HCT116 (cell line): Measurements from ENCODE around the gene DPYD. TPM values are rescaled to one million over a fixed set of nuclear protein-coding genes. Genes with fewer than 3 reads are reported as not detected.

Experiments
- ATAC-seq: fragments of 200-7000 bp; cut with Tn5 transposase; 2 replicates; pipeline ENCODE4 v1.9.1; 2020; ENCODE audit warnings: mild to moderate bottlenecking, moderate library complexity
- BruUV-seq: library from RNA; stranded (reverse); fragments of 400-500 nt; replicated peaks from 2 replicates; lab custom pipeline; 2021; lab: Mats Ljungman, UMichigan
- CTCF ChIA-PET: fragments of 300-600 bp; sonication (Branson Sonifier 250); formaldehyde crosslinking; loops from one replicate; lab custom pipeline; 2021; ENCODE audit warnings: antibody characterized with exemption; lab: Charles Lee
- POLR2A ChIA-PET: fragments of 300-600, 350-600 bp; sonication (Branson Sonifier 250); formaldehyde crosslinking; loops from one replicate; lab custom pipeline; 2021; ENCODE audit warnings: antibody characterized with exemption; lab: Charles Lee
- RAD21 ChIA-PET, 2 experiments: fragments of 300-600 bp; sonication (Branson Sonifier 250); formaldehyde crosslinking; loops; one replicate each; lab custom pipeline; 2023; ENCODE audit warnings: low total read pairs in 2 of 2; ENCODE audit not compliant: uncharacterized antibody in 2 of 2, unreplicated experiment in 2 of 2, low non-redundant PET in 1 of 2; lab: Charles Lee
- DNase-seq: peaks from one replicate; pipeline ENCODE4 v3.0.0-alpha.2; 2010; ENCODE audit warnings: low read depth, low spot score
- H2AFZ ChIP-seq: fragments of 200-600 bp; shearing (Covaris generic), sonication (generic); 2 replicates; pipeline ENCODE4 v1.6.1; 2017; ENCODE audit warnings: low read depth, mixed run types, mixed read lengths, antibody characterized with exemption, low read length; ENCODE audit not compliant: poor library complexity, severe bottlenecking
- H3K27ac ChIP-seq: 2 replicates; pipeline ENCODE4 v1.5.1; 2012; ENCODE audit warnings: low read depth, low read length
- H3K27me3 ChIP-seq: fragments of 200-600 bp; sonication (generic); 2 replicates; pipeline ENCODE4 v1.6.1; 2016; ENCODE audit warnings: mixed run types, low read length, mixed read lengths; ENCODE audit not compliant: insufficient read depth
- H3K36me3 ChIP-seq, 2 experiments: fragments of 200-500 bp in 1 of 2; fragments of 200-600 bp in 1 of 2; sonication (Bioruptor generic) in 1 of 2; sonication (generic) in 1 of 2; 2 replicates each; pipeline versions ENCODE4 v1.5.1 to v1.6.1; 2014 to 2016; ENCODE audit warnings: low read length in 2 of 2, inconsistent platforms in 1 of 2, mixed read lengths in 1 of 2, mixed run types in 1 of 2; ENCODE audit not compliant: insufficient read depth in 2 of 2, control insufficient read depth in 1 of 2
- H3K4me1 ChIP-seq, 2 experiments: fragments of 200-600 bp in 1 of 2; sonication (generic) in 1 of 2; 2 replicates each; pipeline versions ENCODE4 v1.5.1 to v1.6.1; 2012 to 2017; ENCODE audit warnings: low read length in 2 of 2, inconsistent platforms in 1 of 2, mild to moderate bottlenecking in 1 of 2, mixed read lengths in 1 of 2, mixed run types in 1 of 2, moderate library complexity in 1 of 2; ENCODE audit not compliant: insufficient read depth in 2 of 2, control insufficient read depth in 1 of 2
- H3K4me2 ChIP-seq: fragments of 200-600 bp; sonication (generic); 2 replicates; pipeline ENCODE4 v1.6.1; 2017; ENCODE audit warnings: mixed run types, low read length, mixed read lengths
- H3K4me3 ChIP-seq, 2 experiments: fragments of 200-600 bp in 1 of 2; sonication (generic) in 1 of 2; replicated peaks in 1 of 2; 2 replicates each; pipeline ENCODE4 v1.5.1; 2011 to 2016; ENCODE audit warnings: low read length in 2 of 2, control low read depth in 1 of 2, low read depth in 1 of 2, mild to moderate bottlenecking in 1 of 2, mixed read lengths in 1 of 2, mixed run types in 1 of 2
- H3K79me2 ChIP-seq: fragments of 200-600 bp; sonication (generic); 2 replicates; pipeline ENCODE4 v1.6.1; 2017; ENCODE audit warnings: mild to moderate bottlenecking, mixed run types, low read length, moderate library complexity, mixed read lengths; ENCODE audit not compliant: insufficient read depth
- H3K9ac ChIP-seq: fragments of 200-600 bp; sonication (generic); 2 replicates; pipeline ENCODE4 v1.6.1; 2016; ENCODE audit warnings: low read length, mixed read lengths
- H3K9me2 ChIP-seq: fragments of 200-600 bp; sonication (generic), shearing (Covaris generic); 2 replicates; pipeline ENCODE4 v1.6.1; 2017; ENCODE audit warnings: mixed run types, mild to moderate bottlenecking, moderate library complexity; ENCODE audit not compliant: insufficient read depth
- H3K9me3 ChIP-seq, 2 experiments: fragments of 200-500 bp in 1 of 2; fragments of 200-600 bp in 1 of 2; sonication (Bioruptor generic) in 1 of 2; sonication (generic) in 1 of 2; 2 replicates each; pipeline ENCODE4 v1.6.1; 2014 to 2017; ENCODE audit warnings: low read length in 2 of 2, mixed read lengths in 2 of 2, inconsistent platforms in 1 of 2, low read depth in 1 of 2, mild to moderate bottlenecking in 1 of 2, mixed run types in 1 of 2, moderate library complexity in 1 of 2; ENCODE audit not compliant: control insufficient read depth in 1 of 2, insufficient read depth in 1 of 2
- H4K20me1 ChIP-seq: fragments of 200-600 bp; sonication (generic), shearing (Covaris generic); 2 replicates; pipeline ENCODE4 v1.6.1; 2017; ENCODE audit warnings: mixed run types, mild to moderate bottlenecking, moderate library complexity; ENCODE audit not compliant: insufficient read depth
- CBX3 ChIP-seq: IDR thresholded peaks from 2 replicates; pipeline ENCODE4 v1.6.1; 2012; ENCODE audit warnings: low read depth
- EGR1 ChIP-seq: IDR thresholded peaks from 2 replicates; pipeline ENCODE4 v1.6.1; 2012; ENCODE audit warnings: low read depth
- EZH2phosphoT487 ChIP-seq: fragments of 200-600 bp; IDR thresholded peaks from 2 replicates; pipeline ENCODE4 v1.6.1; 2018; ENCODE audit warnings: antibody characterized with exemption, borderline replicate concordance
- FOSL1 ChIP-seq: IDR thresholded peaks from 2 replicates; pipeline ENCODE4 v1.6.1; 2012; ENCODE audit warnings: low read depth
- POLR2A ChIP-seq: IDR thresholded peaks from 2 replicates; pipeline ENCODE4 v1.7.0; 2011; ENCODE audit warnings: borderline replicate concordance; ENCODE audit not compliant: insufficient read depth, insufficient read length; ENCODE audit errors: extremely low read depth
- POLR2AphosphoS5 ChIP-seq: IDR thresholded peaks from 2 replicates; pipeline ENCODE4 v1.6.1; 2011; ENCODE audit warnings: mild to moderate bottlenecking, low read depth, low read length, moderate library complexity
- REST ChIP-seq: IDR thresholded peaks from 2 replicates; pipeline ENCODE4 v1.6.1; 2012; ENCODE audit warnings: low read depth
- SIN3A ChIP-seq: IDR thresholded peaks from 2 replicates; pipeline ENCODE4 v1.6.1; 2012; ENCODE audit warnings: low read depth
- SP1 ChIP-seq: IDR thresholded peaks from 2 replicates; pipeline ENCODE4 v1.6.1; 2012; ENCODE audit warnings: low read depth
- SRF ChIP-seq: IDR thresholded peaks from 2 replicates; pipeline ENCODE4 v1.6.1; 2012; ENCODE audit warnings: low read depth
- ZNF274 ChIP-seq: fragments of 200-500 bp; sonication (Bioruptor generic); IDR thresholded peaks from 2 replicates; pipeline ENCODE4 v1.6.1; 2014; ENCODE audit warnings: mild to moderate bottlenecking, low read depth, low read length, inconsistent platforms
- intact Hi-C: fragments of 100-400 bp; cut with micrococcal nuclease; formaldehyde crosslinking; loops from 2 replicates; pipeline ENCODE4 v1.10.0; 2022
- total RNA-seq: library from RNA; stranded (reverse); gene quantifications from one replicate; pipeline ENCODE4 v1.2.1, GENCODE V29; 2021; ENCODE audit not compliant: unreplicated experiment
- TF ChIP-seq, protein P1 (sequence below): IDR thresholded peaks from 2 replicates; pipeline ENCODE4 v1.6.1; 2012

The DPYD gene
- total RNA-seq, 1 experiment from 2014 or later, result 1.7 TPM

- TF ChIP-seq SP1 (no peak), REST (no peak), SRF (no peak), POLR2AphosphoS5 (no peak), CBX3 (no peak), ZNF274 (no peak), SIN3A (no peak), EZH2phosphoT487 (no peak), EGR1 (no peak), POLR2A (no peak), FOSL1 (no peak)
- TF ChIP-seq, protein P1, sequence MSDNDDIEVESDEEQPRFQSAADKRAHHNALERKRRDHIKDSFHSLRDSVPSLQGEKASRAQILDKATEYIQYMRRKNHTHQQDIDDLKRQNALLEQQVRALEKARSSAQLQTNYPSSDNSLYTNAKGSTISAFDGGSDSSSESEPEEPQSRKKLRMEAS, result no peak
- Histone ChIP-seq H3K27ac (no peak overlapping the region), H3K9me2 (no peaks in the 10 kb centered on the region), H2AFZ (peak overlapping the region; percentile 67), H3K4me2 (peak overlapping the region; percentile 40), H4K20me1 (no peaks in the 10 kb centered on the region), H3K4me3 (peak overlapping the region in 1 of 2 experiments; percentile 3; a peak in 1 of 4 replicates), H3K9ac (no peak overlapping the region), H3K27me3 (no peaks in the 10 kb centered on the region), H3K9me3 (no peaks in the 10 kb centered on the region), H3K79me2 (no peaks in the 10 kb centered on the region), H3K36me3 (no peaks in the 10 kb centered on the region), H3K4me1 (peaks cover 9 to 25% of the 10 kb centered on the region in 2 experiments; a peak in 3 of 4 replicates)
- ChIA-PET RAD21 (interaction anchor here in 1 of 2 experiments (0.7 kb wide), 1 partner anchor 434 kb away, joined by 3 read pairs; no protein-coding TSS in a partner anchor), CTCF (no interaction called here), POLR2A (no interaction called here)
- intact Hi-C loops, result no loop called here
- ATAC-seq (peak; percentile 60), DNase-seq (no peak)
- no TSS peak for BruUV-seq
Measured at GRCh38 chr1:97383797-97384196, 537.0 kb downstream of the DPYD start.
